ENCODE results near the gene USP6NL.

- TF ChIP-seq CTCF (conservative IDR thresholded peaks at IDR 0.05; ENCODE audit: low read length) (no peak), EZH2phosphoT487 (IDR thresholded peaks at IDR 0.05; ENCODE audit: borderline replicate concordance) (no peak)
These were observed 94.3 kb downstream of the USP6NL start for GRCh38 chr10:11517150-11517549.
